ENCODE data around the gene RALGAPA2.

The RALGAPA2 gene

GRCh38 chr20:20721489-20721888 is 9.0 kb upstream of the RALGAPA2 start:
- DNase-seq (ENCODE audit: low read depth in 2 of 2, low spot score in 1 of 2) = no peak

- no peak for DNase-seq (ENCODE audit: low read depth in 2 of 2, low spot score in 1 of 2)
These were observed 7.7 kb upstream of the RALGAPA2 start for GRCh38 chr20:20720158-20720557.

GRCh38 chr20:20719411-20719810 is 7.0 kb upstream of the RALGAPA2 start:
- DNase-seq (ENCODE audit: low read depth in 2 of 2, low spot score in 1 of 2) = no peak

- DNase-seq (ENCODE audit: low read depth in 2 of 2, low spot score in 1 of 2) = no peak
These were observed 861 bp upstream of the RALGAPA2 start for GRCh38 chr20:20713244-20713765.

GRCh38 chr20:20712004-20712473 is 405 bp downstream of the RALGAPA2 start:
- no peak for DNase-seq (ENCODE audit: low read depth in 2 of 2, low spot score in 1 of 2)

- DNase-seq (ENCODE audit: low read depth in 2 of 2, low spot score in 1 of 2) = no peak
These were observed 1.0 kb downstream of the RALGAPA2 start for GRCh38 chr20:20711413-20711812.

- DNase-seq (ENCODE audit: low read depth in 2 of 2, low spot score in 1 of 2) = no peak
These were observed 1.8 kb downstream of the RALGAPA2 start for GRCh38 chr20:20710443-20711315.

- no peak for DNase-seq (ENCODE audit: low read depth in 2 of 2, low spot score in 1 of 2)
These were observed 2.6 kb downstream of the RALGAPA2 start for GRCh38 chr20:20709887-20710286.

- DNase-seq (ENCODE audit: low read depth in 2 of 2, low spot score in 1 of 2) = no peak
These were observed 6.2 kb downstream of the RALGAPA2 start for GRCh38 chr20:20706285-20706684.

GRCh38 chr20:20702330-20703245 is 9.9 kb downstream of the RALGAPA2 start:
- no peak for DNase-seq (ENCODE audit: low read depth in 2 of 2, low spot score in 1 of 2)

- DNase-seq (ENCODE audit: low read depth in 2 of 2, low spot score in 1 of 2) = no peak
These were observed 12.5 kb downstream of the RALGAPA2 start for GRCh38 chr20:20699917-20700316.

- DNase-seq (ENCODE audit: low read depth in 2 of 2, low spot score in 1 of 2) = no peak
These were observed 13.3 kb downstream of the RALGAPA2 start for GRCh38 chr20:20699144-20699543.

- DNase-seq (ENCODE audit: low read depth in 2 of 2, low spot score in 1 of 2) = no peak
These were observed 15.1 kb downstream of the RALGAPA2 start for GRCh38 chr20:20697325-20697845.

GRCh38 chr20:20695250-20695816 is 17.1 kb downstream of the RALGAPA2 start:
- DNase-seq (ENCODE audit: low read depth in 2 of 2, low spot score in 1 of 2) = no peak

- no peak for DNase-seq (ENCODE audit: low read depth in 2 of 2, low spot score in 1 of 2)
These were observed 17.9 kb downstream of the RALGAPA2 start for GRCh38 chr20:20694591-20694990.

GRCh38 chr20:20692587-20692986 is 19.9 kb downstream of the RALGAPA2 start:
- DNase-seq (ENCODE audit: low read depth in 2 of 2, low spot score in 1 of 2) = no peak

- no peak for DNase-seq (ENCODE audit: low read depth in 2 of 2, low spot score in 1 of 2)
These were observed 20.8 kb downstream of the RALGAPA2 start for GRCh38 chr20:20691477-20692235.

- DNase-seq (ENCODE audit: low read depth in 2 of 2, low spot score in 1 of 2) = no peak
These were observed 21.6 kb downstream of the RALGAPA2 start for GRCh38 chr20:20690676-20691476.

- DNase-seq (ENCODE audit: low read depth in 2 of 2, low spot score in 1 of 2) = no peak
These were observed 25.1 kb downstream of the RALGAPA2 start for GRCh38 chr20:20687319-20687718.

Measured in stimulated activated CD8-positive, alpha-beta memory T cell treated with anti-CD3 and anti-CD28 coated beads, Interleukin-4, amount 100 ng/mL, for 4 hours (primary cell).